MM.1S (cell line): ENCODE measurements around the gene PRKAR2B.
A peak's percentile ranks its signal among the peaks of the same experiment; 100 is the strongest.

ENCODE experiments used
- DNase-seq: peaks from one replicate; pipeline ENCODE4 v3.0.0-alpha.2; 2015
- H2AFZ ChIP-seq: fragments of 300-600 bp; sonication (generic); 2 replicates; pipeline ENCODE4 v1.6.0; 2016; ENCODE audit warnings: antibody characterized with exemption, low read length
- H3F3A ChIP-seq: fragments of 300-600 bp; sonication (generic); 2 replicates; pipeline ENCODE4 v1.6.1; 2016; ENCODE audit warnings: mild to moderate bottlenecking, antibody characterized with exemption, low read length, moderate library complexity, mixed read lengths; ENCODE audit not compliant: insufficient read depth
- H3K27ac ChIP-seq: fragments of 300-600 bp; sonication (generic); 2 replicates; pipeline ENCODE4 v1.5.1; 2016; ENCODE audit warnings: mild to moderate bottlenecking, low read length
- H3K27me3 ChIP-seq: fragments of 300-600 bp; sonication (generic); replicated peaks from 2 replicates; pipeline ENCODE4 v1.6.0; 2016; ENCODE audit warnings: low read length; ENCODE audit not compliant: insufficient read depth
- H3K36me3 ChIP-seq: fragments of 300-600 bp; sonication (generic); replicated peaks from 2 replicates; pipeline ENCODE4 v1.6.1; 2016; ENCODE audit warnings: mild to moderate bottlenecking, low read length, mixed read lengths; ENCODE audit not compliant: insufficient read depth
- H3K4me1 ChIP-seq: fragments of 300-600 bp; sonication (generic); 2 replicates; pipeline ENCODE4 v1.6.1; 2016; ENCODE audit warnings: low read length, mixed read lengths
- H3K4me2 ChIP-seq: fragments of 300-600 bp; sonication (generic); 2 replicates; pipeline ENCODE4 v1.6.0; 2016; ENCODE audit warnings: low read depth, low read length
- H3K4me3 ChIP-seq: fragments of 300-600 bp; sonication (generic); 2 replicates; pipeline ENCODE4 v1.5.1; 2016; ENCODE audit warnings: low read length, mixed read lengths
- H3K79me2 ChIP-seq: fragments of 300-600 bp; sonication (generic); 2 replicates; pipeline ENCODE4 v1.6.1; 2016; ENCODE audit warnings: mixed run types, low read length, mixed read lengths
- H3K9ac ChIP-seq: fragments of 300-600 bp; sonication (generic); 2 replicates; pipeline ENCODE4 v1.6.1; 2016; ENCODE audit warnings: low read length, mixed read lengths
- H3K9me2 ChIP-seq: fragments of 300-600 bp; sonication (generic); replicated peaks from 2 replicates; pipeline ENCODE4 v1.6.1; 2016; ENCODE audit warnings: mild to moderate bottlenecking, low read length, mixed read lengths; ENCODE audit not compliant: insufficient read depth
- H3K9me3 ChIP-seq: fragments of 300-600 bp; sonication (generic); replicated peaks from 2 replicates; pipeline ENCODE4 v1.6.1; 2016; ENCODE audit warnings: mild to moderate bottlenecking, low read length, mixed read lengths; ENCODE audit not compliant: insufficient read depth
- H4K20me1 ChIP-seq: fragments of 300-600 bp; sonication (generic); 2 replicates; pipeline ENCODE4 v1.6.1; 2016; ENCODE audit warnings: mild to moderate bottlenecking, low read length, moderate library complexity, mixed read lengths; ENCODE audit not compliant: insufficient read depth
- EZH2 ChIP-seq: fragments of 300-600 bp; sonication (generic); optimal IDR thresholded peaks from 2 replicates; pipeline ENCODE3; 2017; ENCODE audit warnings: low read depth, mild to moderate bottlenecking, antibody characterized with exemption, low read length, mixed read lengths
- EZH2phosphoT487 ChIP-seq: fragments of 300-600 bp; sonication (generic); IDR thresholded peaks from 2 replicates; pipeline ENCODE4 v1.6.1; 2018; ENCODE audit warnings: antibody characterized with exemption, low read length
- TF ChIP-seq, protein P1 (sequence below): fragments of 300-600 bp; sonication (generic); IDR thresholded peaks from 2 replicates; pipeline ENCODE4 v1.5.1; 2016; ENCODE audit warnings: antibody characterized with exemption, low read length, mixed read lengths

Gene PRKAR2B

DNA sequence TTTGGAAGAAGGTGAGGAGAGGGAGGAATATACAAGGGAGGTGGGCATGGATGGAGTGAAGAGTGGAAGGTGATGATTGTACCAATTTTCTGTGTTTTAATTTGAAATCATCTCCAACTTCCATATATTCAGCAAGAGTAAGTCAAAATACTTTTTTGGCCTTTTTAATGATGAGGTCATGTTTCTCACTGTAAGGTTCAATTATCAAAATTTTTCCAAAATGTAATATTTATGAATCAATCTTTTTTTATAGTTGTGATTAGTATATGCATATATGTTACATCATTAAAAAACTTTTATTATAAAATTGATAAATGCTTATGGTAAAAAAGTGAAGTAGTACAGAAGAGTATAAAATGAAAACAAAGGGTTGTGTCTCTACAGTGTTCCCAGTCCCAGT, 40.7 kb downstream of the PRKAR2B start:
- Histone ChIP-seq H3K27me3 (no peaks in the 10 kb centered on the region), H3F3A (peaks cover 1% of the 10 kb centered on the region; the same call in 1 of the 2 replicates), H3K9me2 (no peaks in the 10 kb centered on the region; the same call in 1 of the 2 replicates), H3K36me3 (no peaks in the 10 kb centered on the region), H2AFZ (no peak overlapping the region), H3K27ac (no peak overlapping the region), H3K4me2 (no peak overlapping the region), H3K4me1 (peaks cover 15% of the 10 kb centered on the region), H3K4me3 (no peak overlapping the region), H3K79me2 (no peaks in the 10 kb centered on the region), H3K9ac (no peak overlapping the region), H4K20me1 (no peaks in the 10 kb centered on the region), H3K9me3 (no peaks in the 10 kb centered on the region)
- TF ChIP-seq, protein P1, sequence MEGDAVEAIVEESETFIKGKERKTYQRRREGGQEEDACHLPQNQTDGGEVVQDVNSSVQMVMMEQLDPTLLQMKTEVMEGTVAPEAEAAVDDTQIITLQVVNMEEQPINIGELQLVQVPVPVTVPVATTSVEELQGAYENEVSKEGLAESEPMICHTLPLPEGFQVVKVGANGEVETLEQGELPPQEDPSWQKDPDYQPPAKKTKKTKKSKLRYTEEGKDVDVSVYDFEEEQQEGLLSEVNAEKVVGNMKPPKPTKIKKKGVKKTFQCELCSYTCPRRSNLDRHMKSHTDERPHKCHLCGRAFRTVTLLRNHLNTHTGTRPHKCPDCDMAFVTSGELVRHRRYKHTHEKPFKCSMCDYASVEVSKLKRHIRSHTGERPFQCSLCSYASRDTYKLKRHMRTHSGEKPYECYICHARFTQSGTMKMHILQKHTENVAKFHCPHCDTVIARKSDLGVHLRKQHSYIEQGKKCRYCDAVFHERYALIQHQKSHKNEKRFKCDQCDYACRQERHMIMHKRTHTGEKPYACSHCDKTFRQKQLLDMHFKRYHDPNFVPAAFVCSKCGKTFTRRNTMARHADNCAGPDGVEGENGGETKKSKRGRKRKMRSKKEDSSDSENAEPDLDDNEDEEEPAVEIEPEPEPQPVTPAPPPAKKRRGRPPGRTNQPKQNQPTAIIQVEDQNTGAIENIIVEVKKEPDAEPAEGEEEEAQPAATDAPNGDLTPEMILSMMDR, result no peak
- no peak for TF ChIP-seq EZH2phosphoT487
- TF ChIP-seq EZH2, result no peak
- no peak for DNase-seq

DNA sequence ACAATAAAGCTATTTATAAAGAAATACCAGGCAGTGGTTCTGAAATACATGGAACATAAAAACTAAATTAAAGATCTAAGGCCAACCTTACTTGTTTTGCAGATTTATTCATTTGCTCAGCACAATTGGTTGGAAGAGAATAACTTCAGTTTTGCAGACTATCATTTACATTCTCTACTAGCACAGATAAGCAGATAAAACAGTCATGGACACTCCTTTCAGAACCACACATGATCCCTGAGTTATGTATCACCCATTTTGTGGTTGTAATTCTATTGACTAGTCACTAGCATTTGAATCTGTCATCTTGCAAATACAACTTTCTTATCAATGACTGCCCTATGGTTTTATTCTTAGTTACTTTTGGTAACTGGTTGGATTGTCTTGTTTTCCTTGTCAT, 45.1 kb downstream of the PRKAR2B start:
- TF ChIP-seq EZH2phosphoT487 (no peak), EZH2 (no peak)
- TF ChIP-seq, protein P1, result no peak
- H3K27ac ChIP-seq, result no peak overlapping the region
- no peaks in the 10 kb centered on the region for H3K36me3 ChIP-seq
- peaks cover 18% of the 10 kb centered on the region for H3K4me1 ChIP-seq
- no peaks in the 10 kb centered on the region for H3K9me3 ChIP-seq
- no peaks in the 10 kb centered on the region for H3K9me2 ChIP-seq
- no peaks in the 10 kb centered on the region for H4K20me1 ChIP-seq
- no peak overlapping the region for H3K4me2 ChIP-seq
- H3K27me3 ChIP-seq, result no peaks in the 10 kb centered on the region
- H3F3A ChIP-seq, result peaks cover 9% of the 10 kb centered on the region
- H3K79me2 ChIP-seq, result no peaks in the 10 kb centered on the region
- no peak overlapping the region for H3K4me3 ChIP-seq
- H2AFZ ChIP-seq, result no peak overlapping the region
- DNase-seq, result no peak
- no peak overlapping the region for H3K9ac ChIP-seq

DNA sequence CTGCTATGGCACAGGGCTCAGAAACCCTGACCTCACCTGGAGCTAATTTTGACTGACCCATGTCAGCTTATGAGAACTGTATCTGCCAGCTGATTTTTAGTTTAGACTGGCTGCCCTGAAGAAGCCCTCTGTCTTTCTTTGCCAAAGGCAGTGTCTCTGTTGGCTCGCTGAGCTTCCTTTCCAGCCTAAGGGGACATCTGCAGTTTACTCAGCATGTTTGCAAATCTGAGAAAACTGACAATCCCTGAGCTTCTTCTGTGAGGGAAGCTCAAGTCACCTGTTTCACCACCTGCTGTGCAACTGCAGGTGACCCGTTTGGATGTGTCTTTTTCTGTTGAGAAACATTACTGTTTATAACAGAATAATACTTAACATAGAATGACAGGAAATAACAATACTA, 46.0 kb downstream of the PRKAR2B start:
- Histone ChIP-seq H3K9me3 (no peaks in the 10 kb centered on the region), H3K4me1 (peaks cover 18% of the 10 kb centered on the region), H3K27ac (no peak overlapping the region; the same call in 1 of the 2 replicates), H3K9me2 (no peaks in the 10 kb centered on the region), H2AFZ (peak overlapping the region; percentile 36), H3K4me3 (no peak overlapping the region), H3K79me2 (no peaks in the 10 kb centered on the region), H3K9ac (no peak overlapping the region), H3K27me3 (no peaks in the 10 kb centered on the region), H3K4me2 (peak overlapping the region; percentile 24), H3K36me3 (no peaks in the 10 kb centered on the region), H4K20me1 (no peaks in the 10 kb centered on the region), H3F3A (peaks cover 9% of the 10 kb centered on the region)
- TF ChIP-seq, protein P1, result no peak
- TF ChIP-seq EZH2 (no peak), EZH2phosphoT487 (no peak)
- DNase-seq, result peak; percentile 92
